Measurements from ENCODE around the gene MS4A4A.

DNA sequence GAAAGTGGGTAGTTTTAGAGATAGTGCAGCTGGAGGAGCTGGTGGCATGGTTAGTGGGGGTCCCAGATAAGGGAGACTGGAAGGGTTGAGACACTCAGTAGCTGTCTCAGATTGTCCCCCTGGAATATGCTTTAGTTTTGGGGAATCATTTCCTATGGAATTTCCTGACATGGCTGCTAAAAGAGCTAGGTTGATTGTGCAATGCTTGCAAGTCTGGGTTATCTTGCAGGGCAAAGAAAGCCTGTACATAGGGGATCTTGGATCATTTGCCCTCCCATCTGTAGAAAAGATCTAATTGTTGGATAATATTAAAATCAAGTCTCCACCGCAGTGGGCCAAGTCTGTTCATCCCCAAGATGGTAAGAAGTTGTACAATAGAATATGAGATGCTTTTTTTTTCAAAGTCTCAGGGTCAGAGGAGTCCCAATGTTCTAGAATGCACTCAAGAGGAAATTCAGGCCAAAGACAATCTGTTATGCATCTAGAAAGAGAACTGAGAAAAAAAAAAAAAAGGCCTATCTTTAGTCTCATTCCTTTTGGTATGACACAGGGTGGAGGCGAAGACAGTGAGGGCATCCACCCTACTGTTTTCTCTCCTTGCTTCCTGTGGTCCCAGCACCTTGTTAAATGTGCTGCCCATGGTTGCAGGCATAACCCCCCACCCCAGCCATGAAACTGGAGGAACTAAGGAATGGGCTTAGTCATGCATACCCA lies 66.8 kb downstream of the MS4A4A start:
- TF ChIP-seq, protein P1, sequence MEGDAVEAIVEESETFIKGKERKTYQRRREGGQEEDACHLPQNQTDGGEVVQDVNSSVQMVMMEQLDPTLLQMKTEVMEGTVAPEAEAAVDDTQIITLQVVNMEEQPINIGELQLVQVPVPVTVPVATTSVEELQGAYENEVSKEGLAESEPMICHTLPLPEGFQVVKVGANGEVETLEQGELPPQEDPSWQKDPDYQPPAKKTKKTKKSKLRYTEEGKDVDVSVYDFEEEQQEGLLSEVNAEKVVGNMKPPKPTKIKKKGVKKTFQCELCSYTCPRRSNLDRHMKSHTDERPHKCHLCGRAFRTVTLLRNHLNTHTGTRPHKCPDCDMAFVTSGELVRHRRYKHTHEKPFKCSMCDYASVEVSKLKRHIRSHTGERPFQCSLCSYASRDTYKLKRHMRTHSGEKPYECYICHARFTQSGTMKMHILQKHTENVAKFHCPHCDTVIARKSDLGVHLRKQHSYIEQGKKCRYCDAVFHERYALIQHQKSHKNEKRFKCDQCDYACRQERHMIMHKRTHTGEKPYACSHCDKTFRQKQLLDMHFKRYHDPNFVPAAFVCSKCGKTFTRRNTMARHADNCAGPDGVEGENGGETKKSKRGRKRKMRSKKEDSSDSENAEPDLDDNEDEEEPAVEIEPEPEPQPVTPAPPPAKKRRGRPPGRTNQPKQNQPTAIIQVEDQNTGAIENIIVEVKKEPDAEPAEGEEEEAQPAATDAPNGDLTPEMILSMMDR (IDR thresholded peaks at IDR 0.05), result no peak
- TF ChIP-seq EZH2 (IDR thresholded peaks at IDR 0.05; ENCODE audit: borderline replicate concordance, insufficient read depth, low read depth, low read length, poor library complexity, severe bottlenecking), result no peak
